ENCODE measurements around the gene TCEAL3. TPM values are rescaled to one million over a fixed set of nuclear protein-coding genes. Genes with fewer than 3 reads are reported as not detected.

The TCEAL3 gene
- total RNA-seq, 1 donor from 2014 or later = 4.6 TPM

Other genes starting within 250 kb of the TCEAL3 start
- 159 and 190 TPM in 2 replicates for gene BEX3, start 231.4 kb upstream of the TCEAL3 start, total RNA-seq
- gene RAB40A, start 88.5 kb upstream of the TCEAL3 start, total RNA-seq = 0.13 TPM in 1 of 2 replicates, not detected in the other
- gene TCEAL4, start 22.4 kb upstream of the TCEAL3 start, total RNA-seq = 21.8 and 24.5 TPM in 2 replicates
- gene TCEAL1, start 21.0 kb downstream of the TCEAL3 start, total RNA-seq = 14.5 and 15.0 TPM in 2 replicates
- 387 and 448 TPM in 2 replicates for gene MORF4L2, start 78.7 kb downstream of the TCEAL3 start, total RNA-seq
- gene TMEM31, start 102.9 kb downstream of the TCEAL3 start, total RNA-seq = 0.13 TPM in 1 of 2 replicates, not detected in the other
- 0.13 and 1.0 TPM in 2 replicates for gene PLP1, start 168.9 kb downstream of the TCEAL3 start, total RNA-seq
- 0.39 and 1.0 TPM in 2 replicates for gene RAB9B, start 224.3 kb downstream of the TCEAL3 start, total RNA-seq